IMR-90 (cell line): ENCODE data around the gene FAM32A. TPM values are rescaled to one million over a fixed set of nuclear protein-coding genes. Genes with fewer than 3 reads are reported as not detected.

Experiments
- ATAC-seq: fragments of 200-7000 bp; cut with Tn5 transposase; 2 replicates; pipeline ENCODE4 v1.9.1; 2020; ENCODE audit warnings: low read depth, mild to moderate bottlenecking, moderate library complexity
- BruUV-seq: library from RNA; stranded (reverse); fragments of 400-500 nt; replicated peaks from 2 replicates; lab custom pipeline; 2021; lab: Mats Ljungman, UMichigan
- CTCF ChIA-PET: fragments of 300-600 bp; formaldehyde crosslinking; extraction: SDS; loops from one replicate; lab custom pipeline; 2021; ENCODE audit warnings: antibody characterized with exemption; lab: Yijun Ruan, JAX
- POLR2A ChIA-PET: fragments of 300-600 bp; sonication (Branson Sonifier 250); formaldehyde crosslinking; loops from one replicate; lab custom pipeline; 2022; ENCODE audit warnings: antibody characterized with exemption; ENCODE audit not compliant: unreplicated experiment; lab: Charles Lee
- DNase-seq: peaks from one replicate; pipeline ENCODE4 v3.0.0; 2013
- H2AFZ ChIP-seq: replicated peaks from 2 replicates; pipeline ENCODE3; 2013; ENCODE audit warnings: low read length, mild to moderate bottlenecking; ENCODE audit not compliant: poor library complexity
- H2AK5ac ChIP-seq: 2 replicates; pipeline ENCODE4 v1.6.1; 2013; ENCODE audit warnings: low read depth, low read length, inconsistent platforms
- H2AK9ac ChIP-seq: replicated peaks from 2 replicates; pipeline ENCODE3; 2013; ENCODE audit warnings: mild to moderate bottlenecking, low read depth, low read length, moderate library complexity; ENCODE audit not compliant: poor library complexity
- H2BK120ac ChIP-seq: 2 replicates; pipeline ENCODE4 v1.6.1; 2013; ENCODE audit warnings: low read depth, low read length, inconsistent platforms
- H2BK15ac ChIP-seq: 3 replicates; pipeline ENCODE4 v1.6.1; 2013; ENCODE audit warnings: low read depth, low read length, inconsistent platforms
- H2BK20ac ChIP-seq: 2 replicates; pipeline ENCODE4 v1.6.1; 2013; ENCODE audit warnings: low read depth, mild to moderate bottlenecking, inconsistent platforms, low read length, moderate library complexity
- H2BK5ac ChIP-seq: 2 replicates; pipeline ENCODE4 v1.6.1; 2013; ENCODE audit warnings: mild to moderate bottlenecking, low read depth, low read length, inconsistent platforms; ENCODE audit not compliant: poor library complexity, severe bottlenecking
- H3K14ac ChIP-seq: replicated peaks from 2 replicates; pipeline ENCODE4 v1.6.1; 2013; ENCODE audit warnings: low read depth, low read length, inconsistent platforms
- H3K18ac ChIP-seq: 2 replicates; pipeline ENCODE4 v1.6.1; 2013; ENCODE audit warnings: low read depth, low read length, control low read depth
- H3K23ac ChIP-seq: 2 replicates; pipeline ENCODE4 v1.6.1; 2013; ENCODE audit warnings: low read depth, low read length, inconsistent platforms
- H3K27ac ChIP-seq: 2 replicates; pipeline ENCODE4 v1.5.1; 2013; ENCODE audit warnings: mild to moderate bottlenecking, control low read depth, low read length; ENCODE audit not compliant: insufficient read depth
- H3K27me3 ChIP-seq: 2 replicates; pipeline ENCODE4 v1.6.1; 2013; ENCODE audit warnings: low read length; ENCODE audit not compliant: control insufficient read depth, insufficient read depth
- H3K36me3 ChIP-seq: 2 replicates; pipeline ENCODE4 v1.6.1; 2013; ENCODE audit warnings: low read length, mixed read lengths; ENCODE audit not compliant: control insufficient read depth, insufficient read depth
- H3K4ac ChIP-seq: 2 replicates; pipeline ENCODE4 v1.6.1; 2013; ENCODE audit warnings: low read depth, low read length, inconsistent platforms
- H3K4me1 ChIP-seq: 2 replicates; pipeline ENCODE4 v1.6.1; 2013; ENCODE audit warnings: low read length, mixed read lengths; ENCODE audit not compliant: control insufficient read depth, insufficient read depth
- H3K4me2 ChIP-seq: 2 replicates; pipeline ENCODE4 v1.6.1; 2013; ENCODE audit warnings: low read depth, mild to moderate bottlenecking, control low read depth, low read length, moderate library complexity
- H3K4me3 ChIP-seq: 2 replicates; pipeline ENCODE4 v1.5.1; 2013; ENCODE audit warnings: low read depth, mild to moderate bottlenecking, control low read depth, low read length, moderate library complexity; ENCODE audit not compliant: insufficient read depth
- H3K56ac ChIP-seq: 2 replicates; pipeline ENCODE4 v1.6.1; 2013; ENCODE audit warnings: low read length, inconsistent platforms; ENCODE audit not compliant: insufficient read depth; ENCODE audit errors: extremely low read depth
- H3K79me1 ChIP-seq, 2 experiments: 2 replicates each; pipeline ENCODE4 v1.6.1; 2013; ENCODE audit warnings: low read length in 2 of 2, inconsistent platforms in 1 of 2, low read depth in 1 of 2
- H3K9ac ChIP-seq: 2 replicates; pipeline ENCODE4 v1.6.1; 2013; ENCODE audit warnings: low read depth, low read length, control low read depth
- H3K9me1 ChIP-seq: 2 replicates; pipeline ENCODE4 v1.6.1; 2013; ENCODE audit warnings: low read length, inconsistent platforms; ENCODE audit not compliant: insufficient read depth
- H3K9me3 ChIP-seq: 2 replicates; pipeline ENCODE4 v1.6.1; 2013; ENCODE audit warnings: low read length; ENCODE audit not compliant: control insufficient read depth, insufficient read depth
- H4K20me1 ChIP-seq: 2 replicates; pipeline ENCODE4 v1.6.1; 2013; ENCODE audit warnings: low read length, inconsistent platforms; ENCODE audit not compliant: insufficient read depth
- H4K5ac ChIP-seq: 2 replicates; pipeline ENCODE4 v1.6.1; 2013; ENCODE audit warnings: mild to moderate bottlenecking, low read depth, low read length, control low read depth
- H4K8ac ChIP-seq, 2 experiments: 2 replicates each; pipeline ENCODE4 v1.6.1; 2013; ENCODE audit warnings: low read depth in 2 of 2, low read length in 2 of 2, control low read depth in 1 of 2, inconsistent platforms in 1 of 2
- H4K91ac ChIP-seq: 2 replicates; pipeline ENCODE4 v1.6.1; 2013; ENCODE audit warnings: low read depth, low read length, inconsistent platforms; ENCODE audit not compliant: insufficient read depth
- BHLHE40 ChIP-seq: fragments of 150-350 bp; IDR thresholded peaks from 2 replicates; pipeline ENCODE4 v1.6.1; 2016; ENCODE audit warnings: mild to moderate bottlenecking, low read depth, low read length
- CEBPB ChIP-seq: IDR thresholded peaks from 2 replicates; pipeline ENCODE4 v1.6.1; 2012; ENCODE audit warnings: low read depth, low read length, improper control_type of control experiment
- CHD1 ChIP-seq: IDR thresholded peaks from 2 replicates; pipeline ENCODE4 v1.6.1; 2012; ENCODE audit warnings: low read depth, low read length, improper control_type of control experiment
- FOS ChIP-seq: fragments of 150-350 bp; IDR thresholded peaks from 2 replicates; pipeline ENCODE4 v1.6.1; 2016; ENCODE audit warnings: low read depth, low read length
- MAFK ChIP-seq: IDR thresholded peaks from 2 replicates; pipeline ENCODE4 v1.6.1; 2012; ENCODE audit warnings: low read depth, low read length, improper control_type of control experiment
- MAZ ChIP-seq: IDR thresholded peaks from 2 replicates; pipeline ENCODE4 v1.6.1; 2012; ENCODE audit warnings: low read depth, mild to moderate bottlenecking, low read length, improper control_type of control experiment, moderate library complexity, borderline replicate concordance
- MXI1 ChIP-seq: IDR thresholded peaks from 2 replicates; pipeline ENCODE4 v1.6.1; 2012; ENCODE audit warnings: low read depth, mild to moderate bottlenecking, low read length, moderate library complexity, borderline replicate concordance
- POLR2A ChIP-seq: IDR thresholded peaks from 2 replicates; pipeline ENCODE4 v1.6.1; 2012; ENCODE audit warnings: mild to moderate bottlenecking, low read depth, low read length
- RCOR1 ChIP-seq: IDR thresholded peaks from 2 replicates; pipeline ENCODE4 v1.6.1; 2012; ENCODE audit warnings: mild to moderate bottlenecking, low read length, improper control_type of control experiment; ENCODE audit not compliant: insufficient replicate concordance
- RFX5 ChIP-seq: IDR thresholded peaks from 2 replicates; pipeline ENCODE4 v1.8.0; 2012; ENCODE audit warnings: low read depth, mild to moderate bottlenecking, low read length, moderate library complexity
- SMC3 ChIP-seq: fragments of 150-350 bp; IDR thresholded peaks from 2 replicates; pipeline ENCODE4 v1.6.1; 2016; ENCODE audit warnings: low read depth, mild to moderate bottlenecking, antibody characterized with exemption, low read length, moderate library complexity
- WGBS, 2 experiments: methylation state at CpG; one replicate each; pipeline versions ENCODE4 v1.1.5 to v1.1.7; 2013; ENCODE audit warnings: missing lambda C conversion rate in 2 of 2; ENCODE audit not compliant: insufficient read length in 1 of 2; ENCODE audit errors: extremely low coverage in 2 of 2; 5-methylcytosine and 5-hydroxymethylcytosine counted together
- dilution Hi-C: fragments of 300-500 bp; cut with HindIII; formaldehyde crosslinking; loops from one replicate; pipeline ENCODE4 v1.14.3; 2018; ENCODE audit warnings: low sequenced_read_pairs; ENCODE audit not compliant: unreplicated experiment
- in situ Hi-C: fragments of 300-500 bp; cut with MboI; formaldehyde crosslinking; loops from 3 replicates; pipeline ENCODE4 v1.14.3; 2019; ENCODE audit warnings: low sequenced_read_pairs, inconsistent platforms, mixed read lengths
- intact Hi-C: fragments of 100-400 bp; cut with micrococcal nuclease; formaldehyde crosslinking; loops from 2 replicates; pipeline ENCODE4 v1.10.0; 2022
- polyA plus RNA-seq, 3 experiments: library from polyadenylated mRNA; depleted of rRNA; stranded (reverse); fragments of >200 nt; gene quantifications; 2 replicates each; pipeline ENCODE4 v1.2.3, GENCODE V29; 2012; ENCODE audit warnings: low replicate concordance in 1 of 3
- total RNA-seq: library from RNA; depleted of rRNA; stranded (reverse); fragments of >200 nt; gene quantifications from 2 replicates; pipeline ENCODE4 v1.2.3, GENCODE V29; 2012
- TF ChIP-seq, protein P1 (sequence below): conservative IDR thresholded peaks from 2 replicates; pipeline ENCODE4 v1.5.1; 2012; ENCODE audit warnings: mild to moderate bottlenecking, low read depth, low read length, improper control_type of control experiment
- TF ChIP-seq, protein P2 (sequence below): fragments of 150-350 bp; IDR thresholded peaks from 2 replicates; pipeline ENCODE4 v1.6.1; 2017; ENCODE audit warnings: mild to moderate bottlenecking, antibody characterized with exemption, low read length, low read depth

The FAM32A gene
- total and polyA plus RNA-seq, 2 of the 4 experiments (the other 2 are of a cell fraction): 99.5 to 130 TPM

GRCh38 chr19:16184665-16185122 is 516 bp upstream of the FAM32A start (continued):
- TF ChIP-seq RFX5 (no peak), MXI1 (no peak), BHLHE40 (no peak)

- H2AFZ ChIP-seq: peak overlapping the region; percentile 92
- peak; percentile 63 for ATAC-seq
- peak overlapping the region; percentile 65 for H3K4me3 ChIP-seq
- ChIA-PET CTCF (interaction anchor here (1.1 to 2.3 kb wide), 2 partner anchors 75 to 144 kb away, joined by 5 to 12 read pairs; no protein-coding TSS in a partner anchor), POLR2A (interaction anchor here (0.6 to 1.4 kb wide), 4 partner anchors 107 to 197 kb away, joined by 3 to 8 read pairs (median 4); partner anchors contain the start of gene TPM4)
- peaks cover 21% of the 10 kb centered on the region for H3K36me3 ChIP-seq
- H3K4ac ChIP-seq: peak overlapping the region; percentile 76
- no peak overlapping the region; the same call in 1 of the 2 replicates for H3K23ac ChIP-seq
- intact Hi-C loops (no loop called here), dilution Hi-C loops (no loop called here), in situ Hi-C loops (loop anchor here (5.0 to 25.0 kb wide), 5 partner anchors 73 to 1073 kb away; partner anchors contain the start of genes AKAP8L, CYP4F3, RAB8A and SYDE1)
- WGBS, 2 experiments: 5% methylated on average over 14 of the region's 20 CpGs; no CpG with 5 or more reads in 1 of the 2 experiments
- H4K5ac ChIP-seq: no peak overlapping the region
- H3K56ac ChIP-seq: peak overlapping the region; percentile 68
- no peak overlapping the region for H2BK120ac ChIP-seq
- peaks cover 6% of the 10 kb centered on the region; the same call in 1 of the 2 replicates for H4K20me1 ChIP-seq
- no peaks in the 10 kb centered on the region for H3K27me3 ChIP-seq
- H2BK15ac ChIP-seq: no peak overlapping the region
- no peaks in the 10 kb centered on the region for H3K9me3 ChIP-seq
- H3K4me1 ChIP-seq: peaks cover 2% of the 10 kb centered on the region; the same call in 1 of the 2 replicates
- H2BK5ac ChIP-seq: no peak overlapping the region
- H3K4me2 ChIP-seq: peak overlapping the region; percentile 98
- H2AK9ac ChIP-seq: peak overlapping the region; percentile 97
- peaks cover 15 to 45% of the 10 kb centered on the region in 2 experiments for H3K79me1 ChIP-seq
- peak overlapping the region; percentile 66 for H3K27ac ChIP-seq
- H2AK5ac ChIP-seq: no peak overlapping the region
- H2BK20ac ChIP-seq: no peak overlapping the region
- H3K9ac ChIP-seq: peak overlapping the region; percentile 81
- no peak overlapping the region; the same call in 1 of the 2 replicates for H4K91ac ChIP-seq
- no peak overlapping the region for H3K18ac ChIP-seq
- BruUV-seq: no TSS peak
- H3K9me1 ChIP-seq: peaks cover 7% of the 10 kb centered on the region; the same call in 1 of the 2 replicates
- peak overlapping the region; percentile 51 to 74; a peak in 2 of 4 replicates for H4K8ac ChIP-seq
- peak overlapping the region; percentile 1; the same call in 1 of the 2 replicates for H3K14ac ChIP-seq
- DNase-seq: peak; percentile 41
- TF ChIP-seq, protein P1, sequence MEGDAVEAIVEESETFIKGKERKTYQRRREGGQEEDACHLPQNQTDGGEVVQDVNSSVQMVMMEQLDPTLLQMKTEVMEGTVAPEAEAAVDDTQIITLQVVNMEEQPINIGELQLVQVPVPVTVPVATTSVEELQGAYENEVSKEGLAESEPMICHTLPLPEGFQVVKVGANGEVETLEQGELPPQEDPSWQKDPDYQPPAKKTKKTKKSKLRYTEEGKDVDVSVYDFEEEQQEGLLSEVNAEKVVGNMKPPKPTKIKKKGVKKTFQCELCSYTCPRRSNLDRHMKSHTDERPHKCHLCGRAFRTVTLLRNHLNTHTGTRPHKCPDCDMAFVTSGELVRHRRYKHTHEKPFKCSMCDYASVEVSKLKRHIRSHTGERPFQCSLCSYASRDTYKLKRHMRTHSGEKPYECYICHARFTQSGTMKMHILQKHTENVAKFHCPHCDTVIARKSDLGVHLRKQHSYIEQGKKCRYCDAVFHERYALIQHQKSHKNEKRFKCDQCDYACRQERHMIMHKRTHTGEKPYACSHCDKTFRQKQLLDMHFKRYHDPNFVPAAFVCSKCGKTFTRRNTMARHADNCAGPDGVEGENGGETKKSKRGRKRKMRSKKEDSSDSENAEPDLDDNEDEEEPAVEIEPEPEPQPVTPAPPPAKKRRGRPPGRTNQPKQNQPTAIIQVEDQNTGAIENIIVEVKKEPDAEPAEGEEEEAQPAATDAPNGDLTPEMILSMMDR: peak; percentile 52
- TF ChIP-seq POLR2A (no peak), MAFK (no peak), RCOR1 (no peak), RFX5 (no peak), SMC3 (peak; percentile 35; the same call in 1 of the 2 replicates), CHD1 (no peak), MXI1 (no peak), FOS (no peak), BHLHE40 (no peak), MAZ (no peak), CEBPB (no peak)
- TF ChIP-seq, protein P2, sequence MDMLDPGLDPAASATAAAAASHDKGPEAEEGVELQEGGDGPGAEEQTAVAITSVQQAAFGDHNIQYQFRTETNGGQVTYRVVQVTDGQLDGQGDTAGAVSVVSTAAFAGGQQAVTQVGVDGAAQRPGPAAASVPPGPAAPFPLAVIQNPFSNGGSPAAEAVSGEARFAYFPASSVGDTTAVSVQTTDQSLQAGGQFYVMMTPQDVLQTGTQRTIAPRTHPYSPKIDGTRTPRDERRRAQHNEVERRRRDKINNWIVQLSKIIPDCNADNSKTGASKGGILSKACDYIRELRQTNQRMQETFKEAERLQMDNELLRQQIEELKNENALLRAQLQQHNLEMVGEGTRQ: no peak
Observed at GRCh38 chr19:16185768-16186123, 536 bp downstream of the FAM32A start.
